ENCODE data around the gene ASPA.

DNA sequence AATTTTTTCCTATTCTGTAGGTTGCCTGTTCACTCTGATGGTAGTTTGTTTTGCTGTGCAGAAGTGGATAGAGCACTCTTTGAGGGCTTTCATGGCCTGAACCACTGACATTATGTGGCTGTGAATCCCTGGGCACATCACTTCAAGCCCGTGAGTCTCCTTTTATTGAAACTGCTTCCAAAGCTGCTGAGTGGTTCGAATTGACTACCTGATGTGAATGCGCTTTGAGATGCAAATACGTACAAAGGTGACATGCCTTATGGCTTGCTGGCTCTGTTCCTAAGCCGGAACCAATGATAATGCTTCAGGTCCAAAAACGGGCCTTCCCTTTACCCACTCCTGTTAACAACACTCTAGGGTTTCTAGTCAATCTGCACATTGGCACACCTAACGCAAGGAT is 34.3 kb downstream of the ASPA start:
- TF ChIP-seq, protein P1, sequence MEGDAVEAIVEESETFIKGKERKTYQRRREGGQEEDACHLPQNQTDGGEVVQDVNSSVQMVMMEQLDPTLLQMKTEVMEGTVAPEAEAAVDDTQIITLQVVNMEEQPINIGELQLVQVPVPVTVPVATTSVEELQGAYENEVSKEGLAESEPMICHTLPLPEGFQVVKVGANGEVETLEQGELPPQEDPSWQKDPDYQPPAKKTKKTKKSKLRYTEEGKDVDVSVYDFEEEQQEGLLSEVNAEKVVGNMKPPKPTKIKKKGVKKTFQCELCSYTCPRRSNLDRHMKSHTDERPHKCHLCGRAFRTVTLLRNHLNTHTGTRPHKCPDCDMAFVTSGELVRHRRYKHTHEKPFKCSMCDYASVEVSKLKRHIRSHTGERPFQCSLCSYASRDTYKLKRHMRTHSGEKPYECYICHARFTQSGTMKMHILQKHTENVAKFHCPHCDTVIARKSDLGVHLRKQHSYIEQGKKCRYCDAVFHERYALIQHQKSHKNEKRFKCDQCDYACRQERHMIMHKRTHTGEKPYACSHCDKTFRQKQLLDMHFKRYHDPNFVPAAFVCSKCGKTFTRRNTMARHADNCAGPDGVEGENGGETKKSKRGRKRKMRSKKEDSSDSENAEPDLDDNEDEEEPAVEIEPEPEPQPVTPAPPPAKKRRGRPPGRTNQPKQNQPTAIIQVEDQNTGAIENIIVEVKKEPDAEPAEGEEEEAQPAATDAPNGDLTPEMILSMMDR (IDR thresholded peaks at IDR 0.05): no peak
- TF ChIP-seq ZFX (IDR thresholded peaks at IDR 0.05; ENCODE audit: borderline replicate concordance): no peak
